A549 (cell line): Measurements from ENCODE around the gene TJP2. TPM values are rescaled to one million over a fixed set of nuclear protein-coding genes. Genes with fewer than 3 reads are reported as not detected.
A peak's percentile ranks its signal among the peaks of the same experiment; 100 is the strongest.

Experiments used
- ATAC-seq, 2 experiments: fragments of 200-7000 bp in 1 of 2; fragments of >200 bp in 1 of 2; cut with Nextera tagmentation in 1 of 2; cut with Tn5 transposase in 1 of 2; 3 replicates each; pipeline versions ENCODE4 v1.8.0 to v1.9.1; 2018 to 2020; ENCODE audit warnings: mild to moderate bottlenecking in 1 of 2, moderate library complexity in 1 of 2
- CTCF ChIA-PET: fragments of 300-600 bp; sonication (Branson Sonifier 250); formaldehyde crosslinking; extraction: SDS; loops from one replicate; lab custom pipeline; 2021; ENCODE audit warnings: antibody characterized with exemption, inconsistent platforms; lab: Yijun Ruan, JAX
- POLR2A ChIA-PET: fragments of 350-600 bp; formaldehyde crosslinking; extraction: SDS; loops from one replicate; lab custom pipeline; 2021; ENCODE audit warnings: antibody characterized with exemption, inconsistent platforms; lab: Yijun Ruan, JAX
- DNase-seq, 2 experiments: peaks; one replicate each; pipeline versions ENCODE4 v3.0.0 to v3.0.0-alpha.2; 2011 to 2016; ENCODE audit warnings: low read depth in 1 of 2, low spot score in 1 of 2
- FAIRE-seq: peaks from 2 replicates; lab custom pipeline; 2011; peaks lifted over from hg19 to GRCh38; lab: Jason Lieb, UNC
- H3K27ac ChIP-seq, 2 experiments: fragments of >200 bp; sonication (Bioruptor Twin); formaldehyde crosslinking; 3 replicates each; pipeline ENCODE4 v1.5.1; 2016 to 2017
- H3K4me1 ChIP-seq: fragments of >200 bp; sonication (Bioruptor Twin); formaldehyde crosslinking; 3 replicates; pipeline ENCODE4 v1.6.1; 2016
- H3K4me2 ChIP-seq: fragments of >200 bp; sonication (Bioruptor Twin); formaldehyde crosslinking; 3 replicates; pipeline ENCODE4 v1.6.1; 2016
- H3K4me3 ChIP-seq: fragments of >200 bp; sonication (Bioruptor Twin); formaldehyde crosslinking; 3 replicates; pipeline ENCODE4 v1.5.1; 2016
- H3K9me3 ChIP-seq: fragments of >200 bp; sonication (Bioruptor Twin); formaldehyde crosslinking; 3 replicates; pipeline ENCODE4 v1.6.1; 2016
- BCL3 ChIP-seq: fragments of >200 bp; sonication (Bioruptor Twin); formaldehyde crosslinking; IDR thresholded peaks from 3 replicates; pipeline ENCODE4 v1.6.1; 2016
- BHLHE40 ChIP-seq: IDR thresholded peaks from 2 replicates; pipeline ENCODE4 v1.6.1; 2012; ENCODE audit warnings: low read depth, low read length, inconsistent platforms
- CBX2 ChIP-seq: fragments of 200-600 bp; sonication (generic); IDR thresholded peaks from 2 replicates; pipeline ENCODE4 v1.6.1; 2016; ENCODE audit warnings: low read depth, mild to moderate bottlenecking, borderline replicate concordance
- CBX8 ChIP-seq: fragments of 200-600 bp; sonication (generic); IDR thresholded peaks from 2 replicates; pipeline ENCODE4 v1.6.1; 2016
- CHD2 ChIP-seq: fragments of 150-350 bp; IDR thresholded peaks from 2 replicates; pipeline ENCODE4 v1.6.1; 2014; ENCODE audit warnings: low read length; ENCODE audit not compliant: partially characterized antibody
- CHD4 ChIP-seq: fragments of 200-600 bp; sonication (generic); IDR thresholded peaks from 2 replicates; pipeline ENCODE4 v1.6.1; 2016; ENCODE audit warnings: antibody characterized with exemption, mild to moderate bottlenecking, borderline replicate concordance
- E2F6 ChIP-seq: IDR thresholded peaks from 2 replicates; pipeline ENCODE4 v1.6.1; 2012; ENCODE audit warnings: low read depth, borderline replicate concordance
- ESRRA ChIP-seq: fragments of 150-350 bp; IDR thresholded peaks from 2 replicates; pipeline ENCODE4 v1.6.1; 2014; ENCODE audit warnings: mild to moderate bottlenecking, low read length, borderline replicate concordance
- FOSB ChIP-seq: fragments of 250-450 bp; sonication (Bioruptor Pico); IDR thresholded peaks from 2 replicates; pipeline ENCODE4 v1.5.0; 2020; ENCODE audit warnings: mild to moderate bottlenecking, moderate library complexity
- FOSL2 ChIP-seq, 2 experiments: fragments of 450-650 bp in 1 of 2; fragments of >200 bp in 1 of 2; sonication (Bioruptor Twin) in 1 of 2; formaldehyde crosslinking; IDR thresholded peaks; 2 replicates each; pipeline versions ENCODE4 v1.5.0 to v1.6.1; 2016 to 2020; ENCODE audit warnings: mild to moderate bottlenecking in 1 of 2, moderate library complexity in 1 of 2
- HDAC2 ChIP-seq: fragments of 200-600 bp; sonication (generic); IDR thresholded peaks from 2 replicates; pipeline ENCODE4 v1.6.1; 2016
- HOXA7 ChIP-seq: fragments of 250-450 bp; sonication (Bioruptor Pico); IDR thresholded peaks from 2 replicates; pipeline ENCODE4 v1.5.0; 2020; ENCODE audit warnings: mild to moderate bottlenecking, moderate library complexity
- HOXB5 ChIP-seq: fragments of 250-450 bp; sonication (Bioruptor Pico); IDR thresholded peaks from 2 replicates; pipeline ENCODE4 v1.5.0; 2020; ENCODE audit warnings: mild to moderate bottlenecking, moderate library complexity
- JUN ChIP-seq, 2 experiments: fragments of >200 bp; sonication (Bioruptor Twin); formaldehyde crosslinking; IDR thresholded peaks; 2 replicates in 1 of 2; 3 replicates in 1 of 2; pipeline ENCODE4 v1.6.1; 2016 to 2017
- KDM5A ChIP-seq: fragments of 200-600 bp; sonication (generic); IDR thresholded peaks from 2 replicates; pipeline ENCODE4 v1.6.1; 2016; ENCODE audit warnings: antibody characterized with exemption, mild to moderate bottlenecking
- MAFK ChIP-seq: fragments of 450-650 bp; IDR thresholded peaks from 2 replicates; pipeline ENCODE4 v1.6.1; 2014; ENCODE audit not compliant: partially characterized antibody
- NR3C1 ChIP-seq: fragments of >200 bp; sonication (Bioruptor Twin); formaldehyde crosslinking; IDR thresholded peaks from 3 replicates; pipeline ENCODE4 v1.6.1; 2017
- RFX5 ChIP-seq: fragments of 450-650 bp; IDR thresholded peaks from 2 replicates; pipeline ENCODE4 v1.7.1; 2014; ENCODE audit warnings: antibody characterized with exemption, mild to moderate bottlenecking, moderate library complexity
- TFCP2L1 ChIP-seq: fragments of 250-450 bp; sonication (Bioruptor Pico); IDR thresholded peaks from 2 replicates; pipeline ENCODE4 v1.5.0; 2021; ENCODE audit warnings: mild to moderate bottlenecking
- ZC3H11A ChIP-seq: fragments of 450-650 bp; IDR thresholded peaks from 2 replicates; pipeline ENCODE4 v1.6.1; 2014; ENCODE audit warnings: antibody characterized with exemption, mild to moderate bottlenecking
- WGBS: methylation state at CpG from one replicate; pipeline ENCODE4 v1.1.6; 2017; ENCODE audit errors: missing lambda C conversion rate; 5-methylcytosine and 5-hydroxymethylcytosine counted together
- polyA plus RNA-seq, 4 experiments: library from polyadenylated mRNA; depleted of rRNA in 3 of 4; stranded (reverse); fragments of >200 nt; fragmentation: RNase III in 1 of 4; extraction: RNeasy Plus Mini Kit Qiagen cat#74134 plus additional on column Dnase treatment in 1 of 4; gene quantifications; 2 replicates in 3 of 4; 3 replicates in 1 of 4; pipeline ENCODE4 v1.2.3, GENCODE V29; 2011 to 2017
- TF ChIP-seq, protein P1 (sequence below): fragments of 150-350 bp; IDR thresholded peaks from 2 replicates; pipeline ENCODE4 v1.6.1; 2014; ENCODE audit warnings: low read depth, mild to moderate bottlenecking, low read length
- TF ChIP-seq, protein P2 (sequence below): IDR thresholded peaks from 2 replicates; pipeline ENCODE4 v1.6.1; 2012

The TJP2 gene
- polyA plus RNA-seq, 2 of the 4 experiments (the other 2 are of a cell fraction) = 1.7 to 3.6 TPM

DNA sequence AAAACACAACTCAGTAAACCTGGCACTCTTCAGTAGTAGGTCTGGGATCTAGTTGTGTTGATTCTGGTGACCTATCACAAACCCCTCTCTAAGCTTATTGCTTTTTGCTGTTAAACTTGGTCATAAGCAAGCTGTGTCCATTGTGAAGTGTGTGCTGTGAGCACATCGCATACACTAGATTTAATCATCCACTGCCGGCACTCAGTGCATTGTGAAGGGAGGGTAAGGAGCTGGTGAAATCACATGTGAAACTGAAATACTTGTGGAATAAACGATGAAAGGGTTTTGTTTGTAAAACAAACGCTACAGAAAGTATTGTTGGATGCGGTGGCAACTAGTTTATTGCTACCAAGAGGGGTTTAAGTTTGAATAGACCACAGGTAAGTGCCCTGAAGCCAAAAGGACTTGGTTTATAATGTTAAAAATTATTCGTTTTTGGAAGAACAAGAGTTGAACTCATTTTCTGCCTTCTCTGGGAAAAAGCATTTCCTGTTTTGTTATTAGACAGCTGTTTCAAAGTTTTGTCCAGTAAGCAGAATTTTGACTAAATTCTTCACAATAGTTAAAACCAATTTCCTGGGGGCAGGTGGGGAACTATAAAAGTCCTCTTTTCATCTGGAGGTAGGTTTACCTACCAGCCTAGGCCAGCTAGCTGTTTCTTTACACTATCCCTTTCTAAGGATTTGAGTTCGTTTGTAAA, 24.6 kb downstream of the TJP2 start:
- ChIA-PET POLR2A (no interaction called here), CTCF (interaction anchor here (1.2 to 11.9 kb wide), 3 partner anchors 144 to 163 kb away, joined by 3 to 237 read pairs (median 10); partner anchors contain the start of gene FXN)
- Histone ChIP-seq H3K9me3 (no peaks in the 10 kb centered on the region), H3K27ac (no peak overlapping the region), H3K4me2 (no peak overlapping the region), H3K4me3 (no peak overlapping the region), H3K4me1 (no peaks in the 10 kb centered on the region)
- ATAC-seq = no peak
- no peak for FAIRE-seq
- DNase-seq = no peak
- WGBS = 53% methylated on average over 7 of the region's 7 CpGs
- TF ChIP-seq MAFK = peak; percentile 59
- no peak for TF ChIP-seq FOSB (CRISPR knock-in tag)

DNA sequence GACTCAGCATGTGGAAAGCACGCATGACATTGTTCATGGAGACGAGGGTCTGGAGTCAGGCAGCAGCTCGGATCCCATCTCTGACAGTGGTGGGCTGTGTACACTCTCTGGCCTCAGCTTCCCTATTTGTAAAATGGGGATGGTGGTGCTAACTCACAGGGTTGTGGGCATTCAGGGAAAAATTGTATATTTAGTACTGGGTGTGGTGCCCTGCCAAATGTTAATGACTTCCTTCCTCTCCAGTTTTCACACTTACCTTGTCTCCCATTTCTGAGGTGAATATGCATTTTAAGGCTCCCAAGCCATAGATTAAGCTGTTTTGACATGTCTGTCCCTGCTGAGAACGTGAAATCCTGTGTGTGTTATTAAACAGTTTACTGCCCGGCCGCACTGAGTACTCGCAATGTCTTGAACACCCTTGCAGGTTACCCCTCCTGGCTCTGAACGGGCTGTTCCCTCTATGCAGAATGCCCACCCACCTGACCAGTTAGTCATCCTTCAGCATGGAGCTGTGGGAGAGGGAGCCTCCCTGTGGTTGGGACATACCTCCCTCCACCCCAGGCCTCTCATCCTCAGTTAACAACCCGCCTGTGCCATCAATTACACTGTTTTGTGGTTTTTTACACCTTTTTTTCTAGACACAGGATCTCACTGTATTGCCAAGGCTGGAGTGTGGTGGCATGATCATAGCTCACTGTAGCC, 25.8 kb downstream of the TJP2 start:
- Histone ChIP-seq H3K4me1 (no peaks in the 10 kb centered on the region), H3K9me3 (no peaks in the 10 kb centered on the region), H3K4me2 (no peak overlapping the region), H3K4me3 (no peak overlapping the region), H3K27ac (no peak overlapping the region)
- ChIA-PET CTCF (interaction anchor here (1.2 to 11.9 kb wide), 3 partner anchors 145 to 164 kb away, joined by 3 to 237 read pairs (median 10); partner anchors contain the start of gene FXN), POLR2A (no interaction called here)
- ATAC-seq = no peak
- no peak for DNase-seq
- 74% methylated on average over 9 of the region's 9 CpGs for WGBS
- no peak for FAIRE-seq
- TF ChIP-seq BHLHE40 (no peak), HOXB5 (no peak), ZC3H11A (no peak), CBX2 (no peak), JUN (IDR thresholded peaks at IDR 0.05) (no peak), CBX8 (no peak), HOXA7 (CRISPR knock-in tag) (no peak), RFX5 (no peak), KDM5A (no peak), CHD2 (no peak), TFCP2L1 (no peak), BCL3 (no peak), CHD4 (no peak), NR3C1 (no peak), FOSL2 (IDR thresholded peaks at IDR 0.05) (no peak), FOSL2 (CRISPR knock-in tag; IDR thresholded peaks at IDR 0.05) (no peak), HDAC2 (no peak)
- TF ChIP-seq, protein P1, sequence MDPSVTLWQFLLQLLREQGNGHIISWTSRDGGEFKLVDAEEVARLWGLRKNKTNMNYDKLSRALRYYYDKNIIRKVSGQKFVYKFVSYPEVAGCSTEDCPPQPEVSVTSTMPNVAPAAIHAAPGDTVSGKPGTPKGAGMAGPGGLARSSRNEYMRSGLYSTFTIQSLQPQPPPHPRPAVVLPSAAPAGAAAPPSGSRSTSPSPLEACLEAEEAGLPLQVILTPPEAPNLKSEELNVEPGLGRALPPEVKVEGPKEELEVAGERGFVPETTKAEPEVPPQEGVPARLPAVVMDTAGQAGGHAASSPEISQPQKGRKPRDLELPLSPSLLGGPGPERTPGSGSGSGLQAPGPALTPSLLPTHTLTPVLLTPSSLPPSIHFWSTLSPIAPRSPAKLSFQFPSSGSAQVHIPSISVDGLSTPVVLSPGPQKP = no peak
- TF ChIP-seq, protein P2, sequence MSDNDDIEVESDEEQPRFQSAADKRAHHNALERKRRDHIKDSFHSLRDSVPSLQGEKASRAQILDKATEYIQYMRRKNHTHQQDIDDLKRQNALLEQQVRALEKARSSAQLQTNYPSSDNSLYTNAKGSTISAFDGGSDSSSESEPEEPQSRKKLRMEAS = no peak

GRCh38 chr9:69202556-69202955, 28.5 kb downstream of the TJP2 start:
- no peak for ATAC-seq
- ChIA-PET POLR2A (no interaction called here), CTCF (interaction anchor here (1.0 to 2.3 kb wide), 3 partner anchors 9 to 167 kb away, joined by 3 to 12 read pairs (median 5); partner anchors contain the start of gene FXN)
- Histone ChIP-seq H3K4me3 (no peak overlapping the region), H3K4me2 (no peak overlapping the region), H3K9me3 (no peaks in the 10 kb centered on the region), H3K27ac (no peak overlapping the region), H3K4me1 (0 out of 3 replicates have a peak, but pooled peaks cover 3% of the 10 kb centered on the region)
- DNase-seq = no peak
- no peak for TF ChIP-seq ESRRA
- TF ChIP-seq NR3C1 = no peak
- TF ChIP-seq E2F6 = no peak
- 91% methylated on average over 4 of the region's 4 CpGs for WGBS
- FAIRE-seq = no peak
